Neural progenitor cell (in vitro differentiated cells): ENCODE data around the gene IL10RA. TPM values are rescaled to one million over a fixed set of nuclear protein-coding genes. Genes with fewer than 3 reads are reported as not detected.

Experiments used
- DNase-seq: peaks from one replicate; pipeline ENCODE4 v3.0.0-alpha.2; 2016; ENCODE audit warnings: low spot score
- H2AFZ ChIP-seq: fragments of 200-600 bp; sonication (generic); replicated peaks from 2 replicates; pipeline ENCODE4 v1.6.1; 2016; ENCODE audit warnings: antibody characterized with exemption
- H3F3A ChIP-seq: fragments of 200-600 bp; sonication (generic); 2 replicates; pipeline ENCODE4 v1.6.1; 2016; ENCODE audit warnings: antibody characterized with exemption, low read depth
- H3K27ac ChIP-seq: fragments of 200-600 bp; sonication (generic); 2 replicates; pipeline ENCODE4 v1.5.1; 2016; ENCODE audit warnings: mild to moderate bottlenecking
- H3K27me3 ChIP-seq: fragments of 200-600 bp; sonication (generic); 2 replicates; pipeline ENCODE4 v1.6.1; 2016; ENCODE audit warnings: mild to moderate bottlenecking, moderate library complexity
- H3K36me3 ChIP-seq: fragments of 200-600 bp; sonication (generic); 2 replicates; pipeline ENCODE4 v1.5.1; 2016
- H3K4me1 ChIP-seq: fragments of 200-600 bp; sonication (generic); 2 replicates; pipeline ENCODE4 v1.6.1; 2016; ENCODE audit warnings: mixed run types
- H3K4me2 ChIP-seq: fragments of 200-600 bp; sonication (generic); 2 replicates; pipeline ENCODE4 v1.6.1; 2016
- H3K4me3 ChIP-seq: fragments of 200-600 bp; sonication (generic); 2 replicates; pipeline ENCODE4 v1.5.1; 2016
- H3K79me2 ChIP-seq: fragments of 200-600 bp; sonication (generic); 2 replicates; pipeline ENCODE4 v1.6.1; 2016; ENCODE audit warnings: low read depth
- H3K9ac ChIP-seq: fragments of 200-600 bp; sonication (generic); 2 replicates; pipeline ENCODE4 v1.6.1; 2016
- H3K9me3 ChIP-seq: fragments of 200-600 bp; sonication (generic); 2 replicates; pipeline ENCODE4 v1.5.1; 2016; ENCODE audit warnings: low read depth
- H4K20me1 ChIP-seq: fragments of 200-600 bp; sonication (generic); 2 replicates; pipeline ENCODE4 v1.6.1; 2016; ENCODE audit warnings: low read depth
- H3K27ac Mint-ChIP-seq: 3 replicates; pipeline ENCODE4 v1.8.0; 2021; ENCODE audit warnings: mixed read lengths
- H3K27me3 Mint-ChIP-seq: 2 replicates; pipeline ENCODE4 v1.8.0; 2022; ENCODE audit warnings: low read depth, mild to moderate bottlenecking, inconsistent platforms, moderate library complexity, mixed read lengths; ENCODE audit not compliant: insufficient read depth
- H3K36me3 Mint-ChIP-seq: 3 replicates; pipeline ENCODE4 v1.8.0; 2021; ENCODE audit warnings: mixed read lengths
- H3K4me1 Mint-ChIP-seq: 3 replicates; pipeline ENCODE4 v1.8.0; 2021; ENCODE audit warnings: mixed read lengths
- H3K4me3 Mint-ChIP-seq: 3 replicates; pipeline ENCODE4 v1.8.0; 2021; ENCODE audit warnings: mild to moderate bottlenecking, moderate library complexity, mixed read lengths
- H3K9me3 Mint-ChIP-seq: 3 replicates; pipeline ENCODE4 v1.8.0; 2020; ENCODE audit warnings: mixed read lengths
- EZH2 ChIP-seq: fragments of 200-600 bp; sonication (generic); IDR thresholded peaks from 2 replicates; pipeline ENCODE4 v1.6.1; 2017; ENCODE audit warnings: antibody characterized with exemption, mild to moderate bottlenecking, moderate library complexity
- EZH2phosphoT487 ChIP-seq: fragments of 200-600 bp; sonication (generic); IDR thresholded peaks from 2 replicates; pipeline ENCODE4 v1.6.1; 2017; ENCODE audit warnings: antibody characterized with exemption
- total RNA-seq: library from RNA; depleted of rRNA; stranded (reverse); fragments of >200 nt; gene quantifications from 2 replicates; pipeline ENCODE4 v1.2.3, GENCODE V29; 2015; ENCODE audit warnings: low replicate concordance
- TF ChIP-seq, protein P1 (sequence below): fragments of 200-600 bp; sonication (generic); IDR thresholded peaks from 2 replicates; pipeline ENCODE4 v1.5.1; 2017; ENCODE audit warnings: antibody characterized with exemption, mild to moderate bottlenecking

The IL10RA gene
- total RNA-seq, 1 donor from 2014 or later, result not detected

DNA sequence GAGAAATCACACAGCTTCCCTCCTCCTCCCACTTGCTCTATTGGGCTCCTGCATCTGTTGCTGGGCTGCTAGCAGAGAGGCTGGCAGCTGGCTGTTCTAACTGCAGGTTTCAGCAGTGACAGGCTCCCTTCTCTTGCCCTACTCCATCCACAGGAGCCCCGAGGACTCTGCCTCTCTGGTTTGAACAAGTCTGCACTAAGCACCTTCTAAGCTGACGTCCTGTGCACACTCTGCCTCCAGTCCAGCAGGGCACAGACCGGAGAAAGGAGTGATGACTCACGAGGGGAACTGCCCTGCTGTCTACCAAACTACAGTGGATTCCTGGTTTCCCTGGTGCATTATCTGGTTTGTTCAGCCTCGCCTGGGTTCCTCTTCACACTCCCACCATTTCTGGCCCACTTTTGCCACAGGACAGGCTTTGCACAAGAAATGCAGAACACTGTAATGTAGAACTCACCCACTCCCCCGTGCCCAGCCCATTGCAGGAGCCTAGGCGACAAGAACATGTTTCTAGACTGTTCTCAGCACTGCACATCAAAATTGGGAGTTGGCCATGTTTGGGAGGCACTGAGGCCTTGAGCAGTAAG is 26.0 kb downstream of the IL10RA start:
- H3K27ac ChIP-seq, result no peak overlapping the region
- peaks cover 8% of the 10 kb centered on the region for H3K27me3 ChIP-seq
- no peaks in the 10 kb centered on the region for H3F3A ChIP-seq
- H3K36me3 Mint-ChIP-seq, result no peaks in the 10 kb centered on the region
- peak overlapping the region; percentile 58 for H3K27ac Mint-ChIP-seq
- peaks cover 4% of the 10 kb centered on the region for H3K4me1 Mint-ChIP-seq
- no peak overlapping the region for H3K4me3 Mint-ChIP-seq
- H3K4me3 ChIP-seq, result no peak overlapping the region
- no peak overlapping the region for H2AFZ ChIP-seq
- H3K9me3 ChIP-seq, result no peaks in the 10 kb centered on the region
- no peak overlapping the region for H3K9ac ChIP-seq
- TF ChIP-seq EZH2phosphoT487 (no peak), EZH2 (no peak)
- TF ChIP-seq, protein P1, sequence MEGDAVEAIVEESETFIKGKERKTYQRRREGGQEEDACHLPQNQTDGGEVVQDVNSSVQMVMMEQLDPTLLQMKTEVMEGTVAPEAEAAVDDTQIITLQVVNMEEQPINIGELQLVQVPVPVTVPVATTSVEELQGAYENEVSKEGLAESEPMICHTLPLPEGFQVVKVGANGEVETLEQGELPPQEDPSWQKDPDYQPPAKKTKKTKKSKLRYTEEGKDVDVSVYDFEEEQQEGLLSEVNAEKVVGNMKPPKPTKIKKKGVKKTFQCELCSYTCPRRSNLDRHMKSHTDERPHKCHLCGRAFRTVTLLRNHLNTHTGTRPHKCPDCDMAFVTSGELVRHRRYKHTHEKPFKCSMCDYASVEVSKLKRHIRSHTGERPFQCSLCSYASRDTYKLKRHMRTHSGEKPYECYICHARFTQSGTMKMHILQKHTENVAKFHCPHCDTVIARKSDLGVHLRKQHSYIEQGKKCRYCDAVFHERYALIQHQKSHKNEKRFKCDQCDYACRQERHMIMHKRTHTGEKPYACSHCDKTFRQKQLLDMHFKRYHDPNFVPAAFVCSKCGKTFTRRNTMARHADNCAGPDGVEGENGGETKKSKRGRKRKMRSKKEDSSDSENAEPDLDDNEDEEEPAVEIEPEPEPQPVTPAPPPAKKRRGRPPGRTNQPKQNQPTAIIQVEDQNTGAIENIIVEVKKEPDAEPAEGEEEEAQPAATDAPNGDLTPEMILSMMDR, result no peak
- no peaks in the 10 kb centered on the region for H3K36me3 ChIP-seq
- H3K9me3 Mint-ChIP-seq, result no peaks in the 10 kb centered on the region
- no peaks in the 10 kb centered on the region for H3K79me2 ChIP-seq
- no peak overlapping the region for H3K4me2 ChIP-seq
- no peaks in the 10 kb centered on the region for H3K4me1 ChIP-seq
- DNase-seq, result no peak
- peaks cover 16% of the 10 kb centered on the region for H3K27me3 Mint-ChIP-seq
- no peaks in the 10 kb centered on the region for H4K20me1 ChIP-seq

- peaks cover 3% of the 10 kb centered on the region for H3K27me3 ChIP-seq
- H3K4me3 ChIP-seq, result no peak overlapping the region
- H3K4me1 Mint-ChIP-seq, result peaks cover 4% of the 10 kb centered on the region
- no peaks in the 10 kb centered on the region for H3K36me3 Mint-ChIP-seq
- H3K4me3 Mint-ChIP-seq, result no peak overlapping the region
- H3K9me3 ChIP-seq, result no peaks in the 10 kb centered on the region
- no peak for TF ChIP-seq EZH2
- TF ChIP-seq EZH2phosphoT487, result no peak
- TF ChIP-seq, protein P1, result no peak
- H3K4me2 ChIP-seq, result no peak overlapping the region
- H2AFZ ChIP-seq, result no peak overlapping the region
- DNase-seq, result no peak
- no peaks in the 10 kb centered on the region for H3K36me3 ChIP-seq
- H3K9me3 Mint-ChIP-seq, result no peaks in the 10 kb centered on the region
- no peaks in the 10 kb centered on the region for H3K4me1 ChIP-seq
- no peaks in the 10 kb centered on the region for H3K79me2 ChIP-seq
- H3K27ac Mint-ChIP-seq, result no peak overlapping the region
- H3K27me3 Mint-ChIP-seq, result peaks cover 16% of the 10 kb centered on the region
- no peak overlapping the region for H3K9ac ChIP-seq
- no peaks in the 10 kb centered on the region for H4K20me1 ChIP-seq
- H3F3A ChIP-seq, result no peaks in the 10 kb centered on the region
- no peak overlapping the region for H3K27ac ChIP-seq
Observed at GRCh38 chr11:118014022-118014421, 27.8 kb downstream of the IL10RA start.

DNA sequence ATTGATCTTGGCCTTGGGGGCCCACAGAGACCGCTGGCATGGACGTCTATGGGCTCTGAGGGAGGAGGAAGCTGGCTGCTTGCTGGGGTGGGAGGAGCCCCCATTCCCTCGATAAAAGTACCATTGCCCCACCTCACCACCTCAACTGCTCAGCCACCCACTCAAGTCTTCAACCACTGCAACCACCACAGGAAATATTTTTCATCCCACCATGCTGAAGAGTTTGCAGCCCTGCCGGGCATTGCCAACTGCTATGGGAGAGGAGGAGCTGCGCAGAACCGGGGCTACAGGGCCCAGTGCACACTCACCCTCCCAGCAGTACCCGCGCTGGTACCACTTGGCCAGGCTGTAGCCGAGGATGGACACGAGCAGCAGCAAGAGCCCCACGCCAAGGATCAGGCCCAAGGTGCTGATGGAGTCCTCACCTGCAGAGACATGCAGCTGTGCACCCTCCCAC is 29.2 kb downstream of the IL10RA start:
- Histone ChIP-seq H3F3A (no peaks in the 10 kb centered on the region), H2AFZ (no peak overlapping the region), H3K4me1 (no peaks in the 10 kb centered on the region), H3K27me3 (peaks cover 5% of the 10 kb centered on the region), H3K27ac (no peak overlapping the region), H3K4me3 (no peak overlapping the region), H3K36me3 (no peaks in the 10 kb centered on the region), H4K20me1 (no peaks in the 10 kb centered on the region), H3K9me3 (no peaks in the 10 kb centered on the region), H3K4me2 (no peak overlapping the region), H3K9ac (no peak overlapping the region), H3K79me2 (no peaks in the 10 kb centered on the region)
- no peak for DNase-seq
- H3K9me3 Mint-ChIP-seq, result peaks cover 3% of the 10 kb centered on the region
- H3K4me1 Mint-ChIP-seq, result peaks cover 4% of the 10 kb centered on the region
- H3K27me3 Mint-ChIP-seq, result peaks cover 19% of the 10 kb centered on the region
- no peaks in the 10 kb centered on the region for H3K36me3 Mint-ChIP-seq
- H3K4me3 Mint-ChIP-seq, result no peak overlapping the region
- no peak overlapping the region for H3K27ac Mint-ChIP-seq
- TF ChIP-seq, protein P1, result no peak
- TF ChIP-seq EZH2 (no peak), EZH2phosphoT487 (no peak)
